ENCODE data around the gene CATSPER4. TPM values are rescaled to one million over a fixed set of nuclear protein-coding genes. Genes with fewer than 3 reads are reported as not detected.

CATSPER4 gene
- total and polyA plus RNA-seq, 4 donors, result not detected

- Histone ChIP-seq H3K27me3 (ENCODE audit: control insufficient read depth in 1 of 2, insufficient read depth in 2 of 2, low read length in 1 of 2) (no peaks in the 10 kb centered on the region), H3K27ac (ENCODE audit: low read depth in 1 of 2, low read length in 2 of 2) (no peak overlapping the region), H3K4me3 (ENCODE audit: low read length in 2 of 2) (peak overlapping the region; percentile 44 to 52), H3K9me3 (ENCODE audit: control insufficient read depth, low read length) (no peaks in the 10 kb centered on the region), H3K36me3 (ENCODE audit: control insufficient read depth in 1 of 2, insufficient read depth in 2 of 2, low read length in 1 of 2) (no peaks in the 10 kb centered on the region), H3K4me1 (ENCODE audit: control insufficient read depth in 1 of 2, insufficient read depth in 2 of 2, low read length in 2 of 2) (no peaks in the 10 kb centered on the region)
- WGBS, 2 donors, result 70 to 73% methylated on average over 9 of the region's 9 CpGs
- DNase-seq (no peak), ATAC-seq (ENCODE audit: low FRiP score) (no peak)
- intact Hi-C loops (cut with DNase I), result loop anchor here in 1 of 2 donors (2.0 kb wide), 1 partner anchor 60 kb away; no protein-coding TSS in a partner anchor
These were observed 20.0 kb upstream of the CATSPER4 start for GRCh38 chr1:26170472-26170821.

- no peak for DNase-seq
- Histone ChIP-seq H3K4me3 (ENCODE audit: low read length in 2 of 2) (no peak within 1 kb of the TSS), H3K4me1 (ENCODE audit: control insufficient read depth in 1 of 2, insufficient read depth in 2 of 2, low read length in 2 of 2) (no peaks in the 10 kb centered on the region), H3K36me3 (ENCODE audit: control insufficient read depth in 1 of 2, insufficient read depth in 2 of 2, low read length in 1 of 2) (no peaks in the 10 kb centered on the region), H3K27me3 (ENCODE audit: control insufficient read depth in 1 of 2, insufficient read depth in 2 of 2, low read length in 1 of 2) (no peaks in the 10 kb centered on the region), H3K27ac (ENCODE audit: low read depth in 1 of 2, low read length in 2 of 2) (no peak within 1 kb of the TSS), H3K9me3 (ENCODE audit: control insufficient read depth, low read length) (no peaks in the 10 kb centered on the region)
- WGBS, 2 donors, result 94% methylated on average over 34 of the region's 34 CpGs
- no peak for ATAC-seq (ENCODE audit: low FRiP score)
- intact Hi-C loops (cut with DNase I), result loop anchor here in 1 of 2 donors (2.0 kb wide), 1 partner anchor 59 kb away; no protein-coding TSS in a partner anchor
These were observed 19.0 kb upstream of the CATSPER4 start, which contains the start of gene ZNF593OS for GRCh38 chr1:26171084-26172072. Gene ZNF593OS (minus strand): TSS chr1:26171832. CDS start chr1:26171661, 171 bp downstream.

- DNase-seq (no peak), ATAC-seq (ENCODE audit: low FRiP score) (no peak)
- intact Hi-C loops (cut with DNase I), result no loop called here
- Histone ChIP-seq H3K4me3 (ENCODE audit: low read length in 2 of 2) (no peak overlapping the region), H3K9me3 (ENCODE audit: control insufficient read depth, low read length) (no peaks in the 10 kb centered on the region), H3K36me3 (ENCODE audit: control insufficient read depth in 1 of 2, insufficient read depth in 2 of 2, low read length in 1 of 2) (no peaks in the 10 kb centered on the region), H3K27me3 (ENCODE audit: control insufficient read depth in 1 of 2, insufficient read depth in 2 of 2, low read length in 1 of 2) (peaks cover 0 to 1% of the 10 kb centered on the region in 2 donors), H3K4me1 (ENCODE audit: control insufficient read depth in 1 of 2, insufficient read depth in 2 of 2, low read length in 2 of 2) (no peaks in the 10 kb centered on the region), H3K27ac (ENCODE audit: low read depth in 1 of 2, low read length in 2 of 2) (no peak overlapping the region)
- 94 to 95% methylated on average over 3 to 8 of the region's 8 CpGs for WGBS, 2 donors
These were observed 15.1 kb upstream of the CATSPER4 start for GRCh38 chr1:26175346-26175745.

GRCh38 chr1:26177182-26177684, 13.2 kb upstream of the CATSPER4 start, which contains the start of gene CNKSR1:
Gene CNKSR1 (plus strand): TSS chr1:26177491. CDS start chr1:26177548, 57 bp downstream.
- Histone ChIP-seq H3K36me3 (ENCODE audit: control insufficient read depth in 1 of 2, insufficient read depth in 2 of 2, low read length in 1 of 2) (no peaks in the 10 kb centered on the region), H3K4me3 (ENCODE audit: low read length in 2 of 2) (no peak within 1 kb of the TSS), H3K9me3 (ENCODE audit: control insufficient read depth, low read length) (no peaks in the 10 kb centered on the region), H3K27ac (ENCODE audit: low read depth in 1 of 2, low read length in 2 of 2) (no peak within 1 kb of the TSS), H3K27me3 (ENCODE audit: control insufficient read depth in 1 of 2, insufficient read depth in 2 of 2, low read length in 1 of 2) (peaks cover 0 to 1% of the 10 kb centered on the region in 2 donors), H3K4me1 (ENCODE audit: control insufficient read depth in 1 of 2, insufficient read depth in 2 of 2, low read length in 2 of 2) (no peaks in the 10 kb centered on the region)
- 51 to 52% methylated on average over 21 of the region's 21 CpGs for WGBS, 2 donors
- ATAC-seq (ENCODE audit: low FRiP score) (no peak), DNase-seq (no peak)
- intact Hi-C loops (cut with DNase I), result no loop called here

- Histone ChIP-seq H3K9me3 (ENCODE audit: control insufficient read depth, low read length) (no peaks in the 10 kb centered on the region), H3K27me3 (ENCODE audit: control insufficient read depth in 1 of 2, insufficient read depth in 2 of 2, low read length in 1 of 2) (peaks cover 0 to 1% of the 10 kb centered on the region in 2 donors), H3K36me3 (ENCODE audit: control insufficient read depth in 1 of 2, insufficient read depth in 2 of 2, low read length in 1 of 2) (no peaks in the 10 kb centered on the region), H3K4me1 (ENCODE audit: control insufficient read depth in 1 of 2, insufficient read depth in 2 of 2, low read length in 2 of 2) (no peaks in the 10 kb centered on the region), H3K4me3 (ENCODE audit: low read length in 2 of 2) (no peak overlapping the region), H3K27ac (ENCODE audit: low read depth in 1 of 2, low read length in 2 of 2) (no peak overlapping the region)
- ATAC-seq (ENCODE audit: low FRiP score) (no peak), DNase-seq (no peak)
- 81 to 87% methylated on average over 4 of the region's 4 CpGs for WGBS, 2 donors
- intact Hi-C loops (cut with DNase I), result no loop called here
These were observed 10.3 kb upstream of the CATSPER4 start for GRCh38 chr1:26180010-26180506.

GRCh38 chr1:26181586-26182382, 8.6 kb upstream of the CATSPER4 start:
- Histone ChIP-seq H3K4me3 (ENCODE audit: low read length in 2 of 2) (no peak overlapping the region), H3K9me3 (ENCODE audit: control insufficient read depth, low read length) (no peaks in the 10 kb centered on the region), H3K27me3 (ENCODE audit: control insufficient read depth in 1 of 2, insufficient read depth in 2 of 2, low read length in 1 of 2) (peaks cover 0 to 1% of the 10 kb centered on the region in 2 donors), H3K4me1 (ENCODE audit: control insufficient read depth in 1 of 2, insufficient read depth in 2 of 2, low read length in 2 of 2) (no peaks in the 10 kb centered on the region), H3K36me3 (ENCODE audit: control insufficient read depth in 1 of 2, insufficient read depth in 2 of 2, low read length in 1 of 2) (no peaks in the 10 kb centered on the region), H3K27ac (ENCODE audit: low read depth in 1 of 2, low read length in 2 of 2) (no peak overlapping the region)
- DNase-seq, result no peak
- no peak for ATAC-seq (ENCODE audit: low FRiP score)
- intact Hi-C loops (cut with DNase I), result no loop called here
- WGBS, 2 donors, result 61 to 65% methylated on average over 9 of the region's 9 CpGs

- Histone ChIP-seq H3K9me3 (ENCODE audit: control insufficient read depth, low read length) (no peaks in the 10 kb centered on the region), H3K27ac (ENCODE audit: low read depth in 1 of 2, low read length in 2 of 2) (no peak overlapping the region), H3K36me3 (ENCODE audit: control insufficient read depth in 1 of 2, insufficient read depth in 2 of 2, low read length in 1 of 2) (no peaks in the 10 kb centered on the region), H3K27me3 (ENCODE audit: control insufficient read depth in 1 of 2, insufficient read depth in 2 of 2, low read length in 1 of 2) (no peaks in the 10 kb centered on the region), H3K4me1 (ENCODE audit: control insufficient read depth in 1 of 2, insufficient read depth in 2 of 2, low read length in 2 of 2) (no peaks in the 10 kb centered on the region), H3K4me3 (ENCODE audit: low read length in 2 of 2) (no peak overlapping the region)
- intact Hi-C loops (cut with DNase I), result no loop called here
- 84 to 87% methylated on average over 7 of the region's 7 CpGs for WGBS, 2 donors
- ATAC-seq (ENCODE audit: low FRiP score) (no peak), DNase-seq (no peak)
These were observed 8.1 kb upstream of the CATSPER4 start for GRCh38 chr1:26182383-26182696.

- Histone ChIP-seq H3K36me3 (ENCODE audit: control insufficient read depth in 1 of 2, insufficient read depth in 2 of 2, low read length in 1 of 2) (no peaks in the 10 kb centered on the region), H3K4me1 (ENCODE audit: control insufficient read depth in 1 of 2, insufficient read depth in 2 of 2, low read length in 2 of 2) (no peaks in the 10 kb centered on the region), H3K4me3 (ENCODE audit: low read length in 2 of 2) (no peak overlapping the region), H3K27me3 (ENCODE audit: control insufficient read depth in 1 of 2, insufficient read depth in 2 of 2, low read length in 1 of 2) (no peaks in the 10 kb centered on the region), H3K27ac (ENCODE audit: low read depth in 1 of 2, low read length in 2 of 2) (no peak overlapping the region), H3K9me3 (ENCODE audit: control insufficient read depth, low read length) (no peaks in the 10 kb centered on the region)
- 90 to 93% methylated on average over 7 of the region's 7 CpGs for WGBS, 2 donors
- intact Hi-C loops (cut with DNase I), result no loop called here
- DNase-seq (no peak), ATAC-seq (ENCODE audit: low FRiP score) (no peak)
These were observed 6.3 kb upstream of the CATSPER4 start for GRCh38 chr1:26184086-26184485.
